ENCODE data around the gene E2F8.
"Not testable (repeated sequence)": the region's sequence is repeated elsewhere in the genome, so short reads cannot be mapped to it uniquely, and the experiment has no call there.

E2F8 gene

GRCh38 chr11:19240420-19241259, at the start of gene E2F8:
Gene E2F8 (minus strand): TSS chr11:19240945. CDS start chr11:19240121, 824 bp downstream.
- DNase-seq (ENCODE audit: low read depth) = peak; percentile 72

- no peak for DNase-seq (ENCODE audit: low read depth)
Observed at GRCh38 chr11:19290356-19290755, 49.6 kb upstream of the E2F8 start.

- DNase-seq (ENCODE audit: low read depth) = no peak
Observed at GRCh38 chr11:19288256-19288655, 47.5 kb upstream of the E2F8 start.

GRCh38 chr11:19286411-19286810, 45.7 kb upstream of the E2F8 start:
- DNase-seq (ENCODE audit: low read depth) = no peak

- DNase-seq (ENCODE audit: low read depth) = no peak
Observed at GRCh38 chr11:19284881-19285280, 44.1 kb upstream of the E2F8 start.

- DNase-seq (ENCODE audit: low read depth) = no peak
Observed at GRCh38 chr11:19283991-19284390, 43.2 kb upstream of the E2F8 start.

GRCh38 chr11:19281555-19281954, 40.8 kb upstream of the E2F8 start:
- no peak for DNase-seq (ENCODE audit: low read depth)

- no peak for DNase-seq (ENCODE audit: low read depth)
Observed at GRCh38 chr11:19281041-19281440, 40.3 kb upstream of the E2F8 start.

GRCh38 chr11:19279451-19279850, 38.7 kb upstream of the E2F8 start:
- DNase-seq (ENCODE audit: low read depth) = no peak

GRCh38 chr11:19276859-19277808, 36.4 kb upstream of the E2F8 start:
- peak; percentile 37 for DNase-seq (ENCODE audit: low read depth)

- no peak for DNase-seq (ENCODE audit: low read depth)
Observed at GRCh38 chr11:19275496-19275895, 34.8 kb upstream of the E2F8 start.

- not testable (repeated sequence) for DNase-seq (ENCODE audit: low read depth)
Observed at GRCh38 chr11:19273219-19273618, 32.5 kb upstream of the E2F8 start.

GRCh38 chr11:19268909-19269308, 28.2 kb upstream of the E2F8 start:
- DNase-seq (ENCODE audit: low read depth) = no peak

- no peak for DNase-seq (ENCODE audit: low read depth)
Observed at GRCh38 chr11:19267567-19267966, 26.8 kb upstream of the E2F8 start.

GRCh38 chr11:19263333-19263732, 22.6 kb upstream of the E2F8 start:
- no peak for DNase-seq (ENCODE audit: low read depth)

- peak; percentile 37 for DNase-seq (ENCODE audit: low read depth)
Observed at GRCh38 chr11:19259487-19260345, 19.0 kb upstream of the E2F8 start.

- DNase-seq (ENCODE audit: low read depth) = no peak
Observed at GRCh38 chr11:19258641-19259230, 18.0 kb upstream of the E2F8 start.

GRCh38 chr11:19254441-19254840, 13.7 kb upstream of the E2F8 start:
- not testable (repeated sequence) for DNase-seq (ENCODE audit: low read depth)

- DNase-seq (ENCODE audit: low read depth) = no peak
Observed at GRCh38 chr11:19253817-19254216, 13.1 kb upstream of the E2F8 start.

- no peak for DNase-seq (ENCODE audit: low read depth)
Observed at GRCh38 chr11:19253153-19253745, 12.5 kb upstream of the E2F8 start.

Measured in HS-5 (cell line).